ENCODE data around the gene OR9A4.

OR9A4 gene

GRCh38 chr7:141949451-141949850 is 33.3 kb downstream of the OR9A4 start:
- DNase-seq: no peak

- no peak for DNase-seq
Measured at GRCh38 chr7:141949911-141950310, 33.7 kb downstream of the OR9A4 start.

- DNase-seq: no peak
Measured at GRCh38 chr7:141950806-141951205, 34.6 kb downstream of the OR9A4 start.

GRCh38 chr7:141952461-141952860 is 36.3 kb downstream of the OR9A4 start:
- DNase-seq: no peak

- no peak for DNase-seq
Measured at GRCh38 chr7:141954334-141954733, 38.1 kb downstream of the OR9A4 start.

GRCh38 chr7:141956084-141956483 is 39.9 kb downstream of the OR9A4 start:
- no peak for DNase-seq

GRCh38 chr7:141960687-141961422 is 44.7 kb downstream of the OR9A4 start:
- peak; percentile 10 for DNase-seq
